Neural cell (in vitro differentiated cells): ENCODE results near the gene CCR7. TPM values are rescaled to one million over a fixed set of nuclear protein-coding genes. Genes with fewer than 3 reads are reported as not detected.

Source experiments
- H2AFZ ChIP-seq: fragments of 200-600, 300-800 bp; sonication (generic), shearing (Covaris generic); 2 replicates; pipeline ENCODE4 v1.6.0; 2014; ENCODE audit warnings: low read depth, mild to moderate bottlenecking, antibody characterized with exemption, low read length, moderate library complexity
- H3F3A ChIP-seq: fragments of 200-600 bp; shearing (Covaris generic); 2 replicates; pipeline ENCODE4 v1.6.1; 2016; ENCODE audit warnings: mild to moderate bottlenecking, moderate library complexity, mixed read lengths, antibody characterized with exemption, low read length; ENCODE audit not compliant: insufficient read depth, poor library complexity, severe bottlenecking
- H3K27ac ChIP-seq: fragments of 200-600, 300-800 bp; sonication (generic), shearing (Covaris generic); 2 replicates; pipeline ENCODE4 v1.5.1; 2014; ENCODE audit warnings: mild to moderate bottlenecking, low read length, moderate library complexity
- H3K27me3 ChIP-seq: fragments of 300-800, 200-600 bp; sonication (generic), shearing (Covaris generic); 2 replicates; pipeline ENCODE4 v1.6.0; 2014; ENCODE audit warnings: mild to moderate bottlenecking, low read depth, low read length, moderate library complexity; ENCODE audit not compliant: insufficient read depth
- H3K36me3 ChIP-seq: fragments of 300-800, 200-600 bp; sonication (generic), shearing (Covaris generic); 2 replicates; pipeline ENCODE4 v1.5.1; 2014; ENCODE audit warnings: mild to moderate bottlenecking, antibody characterized with exemption, low read length, moderate library complexity; ENCODE audit not compliant: insufficient read depth
- H3K4me2 ChIP-seq: fragments of 300-800, 200-600 bp; sonication (generic), shearing (Covaris generic); 2 replicates; pipeline ENCODE4 v1.6.0; 2014; ENCODE audit warnings: mild to moderate bottlenecking, low read length
- H3K4me3 ChIP-seq: fragments of 300-800, 200-600 bp; sonication (generic), shearing (Covaris generic); 2 replicates; pipeline ENCODE4 v1.5.1; 2014; ENCODE audit warnings: mild to moderate bottlenecking, low read length, moderate library complexity
- H3K79me2 ChIP-seq: fragments of 200-600 bp; shearing (Covaris generic); replicated peaks from 2 replicates; pipeline ENCODE4 v1.6.0; 2014; ENCODE audit warnings: mild to moderate bottlenecking, low read length, moderate library complexity; ENCODE audit not compliant: insufficient read depth
- H3K9ac ChIP-seq: fragments of 300-800, 200-600 bp; sonication (generic), shearing (Covaris generic); 2 replicates; pipeline ENCODE4 v1.6.1; 2016; ENCODE audit warnings: mild to moderate bottlenecking, low read length, mixed read lengths
- H3K9me2 ChIP-seq: fragments of 200-600 bp; shearing (Covaris generic); 2 replicates; pipeline ENCODE4 v1.6.1; 2016; ENCODE audit warnings: mild to moderate bottlenecking, low read length, mixed read lengths; ENCODE audit not compliant: insufficient read depth
- H3K9me3 ChIP-seq: fragments of 200-600, 300-800 bp; sonication (generic), shearing (Covaris generic); 2 replicates; pipeline ENCODE4 v1.6.1; 2016; ENCODE audit warnings: mild to moderate bottlenecking, mixed run types, low read length, moderate library complexity, mixed read lengths
- H4K20me1 ChIP-seq: fragments of 200-600 bp; shearing (Covaris generic); 2 replicates; pipeline ENCODE4 v1.6.1; 2016; ENCODE audit warnings: mild to moderate bottlenecking, mixed run types; ENCODE audit not compliant: insufficient read depth
- CTCF ChIP-seq: fragments of 450-650 bp; IDR thresholded peaks from 2 replicates; pipeline ENCODE4 v1.5.1; 2014; ENCODE audit warnings: antibody characterized with exemption, mild to moderate bottlenecking, moderate library complexity; ENCODE audit not compliant: poor library complexity, severe bottlenecking
- EP300 ChIP-seq: fragments of 450-650 bp; conservative IDR thresholded peaks from 2 replicates; pipeline ENCODE4 v1.6.1; 2014; ENCODE audit warnings: antibody characterized with exemption, mild to moderate bottlenecking, moderate library complexity; ENCODE audit not compliant: poor library complexity, severe bottlenecking
- EZH2 ChIP-seq: fragments of 200-600, 300-800 bp; shearing (Covaris generic), sonication (generic); IDR thresholded peaks from 2 replicates; pipeline ENCODE4 v1.6.1; 2014; ENCODE audit warnings: antibody characterized with exemption, low read length, borderline replicate concordance, mild to moderate bottlenecking; ENCODE audit not compliant: insufficient read depth, poor library complexity, severe bottlenecking
- MXI1 ChIP-seq: fragments of 450-650 bp; conservative IDR thresholded peaks from 2 replicates; pipeline ENCODE4 v1.6.1; 2014; ENCODE audit warnings: antibody characterized with exemption, mild to moderate bottlenecking; ENCODE audit not compliant: poor library complexity, severe bottlenecking
- POLR2AphosphoS5 ChIP-seq: IDR thresholded peaks from 2 replicates; pipeline ENCODE4 v1.6.1; 2012
- RAD21 ChIP-seq: fragments of 450-650 bp; conservative IDR thresholded peaks from 2 replicates; pipeline ENCODE4 v1.6.1; 2014; ENCODE audit warnings: antibody characterized with exemption, mild to moderate bottlenecking, moderate library complexity
- REST ChIP-seq: IDR thresholded peaks from 2 replicates; pipeline ENCODE4 v1.6.1; 2012; ENCODE audit warnings: borderline replicate concordance
- SMC3 ChIP-seq: fragments of 450-650 bp; conservative IDR thresholded peaks from 2 replicates; pipeline ENCODE4 v1.6.1; 2014; ENCODE audit warnings: antibody characterized with exemption, mild to moderate bottlenecking, moderate library complexity; ENCODE audit not compliant: poor library complexity
- TAF1 ChIP-seq: IDR thresholded peaks from 2 replicates; pipeline ENCODE4 v1.6.1; 2012; ENCODE audit warnings: low read depth
- polyA plus RNA-seq: library from polyadenylated mRNA; depleted of rRNA; stranded (reverse); fragments of >200 nt; gene quantifications from 2 replicates; pipeline ENCODE4 v1.2.3, GENCODE V29; 2014

CCR7 gene
- polyA plus RNA-seq, 1 donor from 2014 or later, result not detected

GRCh38 chr17:40548491-40548981 is 16.7 kb downstream of the CCR7 start:
- no peak for TF ChIP-seq EZH2
- no peak for TF ChIP-seq TAF1
- no peak for TF ChIP-seq POLR2AphosphoS5
- TF ChIP-seq SMC3, result no peak
- no peak for TF ChIP-seq EP300
- no peak for TF ChIP-seq REST
- TF ChIP-seq MXI1, result no peak
- TF ChIP-seq CTCF, result no peak
- TF ChIP-seq RAD21, result no peak
- H3K4me3 ChIP-seq, result no peak overlapping the region
- no peaks in the 10 kb centered on the region for H3K36me3 ChIP-seq
- H3K9me2 ChIP-seq, result no peaks in the 10 kb centered on the region
- no peak overlapping the region for H3K9ac ChIP-seq
- no peaks in the 10 kb centered on the region for H3K27me3 ChIP-seq
- no peaks in the 10 kb centered on the region for H3K9me3 ChIP-seq
- no peak overlapping the region for H2AFZ ChIP-seq
- H3F3A ChIP-seq, result no peaks in the 10 kb centered on the region
- no peak overlapping the region for H3K27ac ChIP-seq
- no peaks in the 10 kb centered on the region for H4K20me1 ChIP-seq
- H3K4me2 ChIP-seq, result no peak overlapping the region
- no peaks in the 10 kb centered on the region for H3K79me2 ChIP-seq

GRCh38 chr17:40547785-40548478 is 17.3 kb downstream of the CCR7 start:
- Histone ChIP-seq H3K9me2 (no peaks in the 10 kb centered on the region), H3K79me2 (no peaks in the 10 kb centered on the region), H3F3A (no peaks in the 10 kb centered on the region), H3K9me3 (no peaks in the 10 kb centered on the region), H3K27me3 (no peaks in the 10 kb centered on the region), H3K27ac (no peak overlapping the region), H2AFZ (no peak overlapping the region), H4K20me1 (no peaks in the 10 kb centered on the region), H3K4me2 (no peak overlapping the region), H3K36me3 (no peaks in the 10 kb centered on the region), H3K4me3 (no peak overlapping the region), H3K9ac (no peak overlapping the region)
- TF ChIP-seq POLR2AphosphoS5 (no peak), EP300 (no peak), MXI1 (no peak), TAF1 (no peak), REST (no peak), RAD21 (no peak), CTCF (no peak), EZH2 (no peak), SMC3 (no peak)
